Spleen (tissue), 11 donors: Measurements from ENCODE around the gene SPTBN1. TPM values are rescaled to one million over a fixed set of nuclear protein-coding genes. Genes with fewer than 3 reads are reported as not detected.

Experiments used
- DNase-seq: peaks from one replicate; pipeline ENCODE4 v3.0.0-alpha.2; 2020
- H3K27ac ChIP-seq, 8 donors: fragments of 200-600 bp; sonication (generic) in 7 of 8; 1 replicate in 4 of 8; 2 replicates in 4 of 8; pipeline versions ENCODE4 v1.5.0 to v1.8.0; 2016 to 2021; ENCODE audit warnings: inconsistent platforms in 4 of 8, mild to moderate bottlenecking in 4 of 8, moderate library complexity in 1 of 8
- H3K27me3 ChIP-seq, 7 donors: fragments of 200-600 bp; sonication (generic) in 6 of 7; replicated peaks in 1 of 7; 1 replicate in 4 of 7; 2 replicates in 3 of 7; pipeline versions ENCODE4 v1.5.0 to v1.8.0; 2016 to 2021; ENCODE audit warnings: inconsistent platforms in 3 of 7, mild to moderate bottlenecking in 1 of 7
- H3K36me3 ChIP-seq, 6 donors: fragments of 200-600 bp; sonication (generic) in 5 of 6; 1 replicate in 4 of 6; 2 replicates in 2 of 6; pipeline versions ENCODE4 v1.5.0 to v1.8.0; 2016 to 2021; ENCODE audit warnings: inconsistent platforms in 2 of 6
- H3K4me1 ChIP-seq, 6 donors: fragments of 200-600 bp; sonication (generic) in 5 of 6; 1 replicate in 3 of 6; 2 replicates in 3 of 6; pipeline versions ENCODE4 v1.5.0 to v1.8.0; 2016 to 2021; ENCODE audit warnings: inconsistent platforms in 3 of 6
- H3K4me3 ChIP-seq, 8 donors: fragments of 200-600 bp; sonication (generic) in 7 of 8; 1 replicate in 4 of 8; 2 replicates in 4 of 8; pipeline versions ENCODE4 v1.5.0 to v1.8.0; 2016 to 2021; ENCODE audit warnings: inconsistent platforms in 4 of 8, mild to moderate bottlenecking in 4 of 8, moderate library complexity in 2 of 8
- H3K9me3 ChIP-seq, 8 donors: fragments of 200-600 bp; sonication (generic) in 7 of 8; 1 replicate in 4 of 8; 2 replicates in 4 of 8; pipeline versions ENCODE4 v1.5.0 to v1.8.0; 2016 to 2021; ENCODE audit warnings: inconsistent platforms in 4 of 8
- POLR2A ChIP-seq, 3 donors: fragments of 450-650 bp; IDR thresholded peaks; one replicate each; pipeline ENCODE4 v1.5.1; 2017; ENCODE audit warnings: antibody characterized with exemption in 3 of 3, mild to moderate bottlenecking in 1 of 3
- POLR2AphosphoS5 ChIP-seq, 3 donors: sonication (generic); formaldehyde crosslinking; IDR thresholded peaks; one replicate each; pipeline ENCODE4 v1.5.1; 2017; ENCODE audit warnings: antibody characterized with exemption in 3 of 3
- WGBS, 5 donors: extraction: QIAGEN DNeasy Blood & Tissue Kit in 3 of 5; methylation state at CpG; one replicate each; pipeline versions ENCODE4 v1.1.5 to v1.1.7; 2013 to 2018; 5-methylcytosine and 5-hydroxymethylcytosine counted together
- intact Hi-C: fragments of 100-400 bp; cut with DNase I; formaldehyde crosslinking; loops from one replicate; pipeline ENCODE4 v1.15.0; 2023; ENCODE audit warnings: low total_unique reads
- polyA plus RNA-seq, 3 donors: library from polyadenylated mRNA; stranded (reverse); fragments of 200-250 nt; gene quantifications; one replicate each; pipeline ENCODE4 v1.2.1, GENCODE V29; 2013
- total RNA-seq, 7 donors: library from RNA; depleted of rRNA in 3 of 7; stranded (reverse); fragments of >200 nt in 3 of 7; fragmentation: NEBNext Ultra II Directional in 4 of 7; extraction: Animal tissue kit (Norgen Biotek cat#: 25700) in 4 of 7; gene quantifications; one replicate each; pipeline versions ENCODE4 v1.1.0 to v1.2.1, GENCODE V29; 2016 to 2021
- TF ChIP-seq, protein P1 (sequence below), 11 experiments: fragments of 200-600 bp in 7 of 11; fragments of 450-650 bp in 4 of 11; sonication (generic) in 4 of 11; IDR thresholded peaks in 8 of 11; conservative IDR thresholded peaks in 3 of 11; 1 replicate in 7 of 11; 2 replicates in 4 of 11; pipeline versions ENCODE4 v1.4.0 to v1.8.0; 2016 to 2021; ENCODE audit warnings: antibody characterized with exemption in 11 of 11, inconsistent platforms in 4 of 11, mild to moderate bottlenecking in 1 of 11
- donor health status: healthy with polysubstance abuse.
- donor health status: DM: no; HTN: no; CAD: no; lungs with moderate emphysema.
- donor health status: DM: no; HTN: no; CAD: no.
- donor health status: Bipolar disorder and iron deficiency.
- donor health status: healthy.
- donor health status: DM: no; HTN: no; CAD: no.
- donor health status: DM: yes; HTN: yes; CAD: no.

Gene SPTBN1
- total and polyA plus RNA-seq, 10 donors = 32.7 to 352 (median 269) TPM

DNA sequence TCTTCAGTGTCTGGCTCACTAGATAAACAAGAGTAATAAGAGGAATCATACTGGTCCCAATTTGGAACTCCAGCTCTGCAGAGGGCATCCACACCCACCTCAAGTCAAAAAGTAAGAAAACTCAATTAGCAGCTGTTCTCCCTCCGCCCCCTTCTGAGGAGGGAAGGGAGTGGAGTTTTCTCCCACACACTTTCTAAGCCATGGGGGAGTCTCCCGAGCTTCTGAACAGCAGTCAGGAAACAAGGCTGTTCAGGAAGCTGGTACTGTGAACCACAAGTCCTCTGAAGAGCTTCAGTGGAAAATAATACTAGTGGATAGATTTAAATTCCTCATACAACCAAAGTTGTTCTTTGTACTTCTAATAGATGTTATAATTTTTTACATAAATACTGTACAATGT is 32.9 kb upstream of the SPTBN1 start:
- WGBS, 5 donors = 28 to 48% (median 37%) methylated on average over 2 of the region's 2 CpGs
- DNase-seq = no peak
- Histone ChIP-seq H3K27me3 (peaks cover 0 to 4% (median 0%) of the 10 kb centered on the region in 7 donors), H3K36me3 (no peaks in the 10 kb centered on the region), H3K4me3 (no peak overlapping the region), H3K4me1 (peaks cover under 1 to 46% (median 16%) of the 10 kb centered on the region in 6 donors), H3K9me3 (peaks cover 0 to 7% (median 1%) of the 10 kb centered on the region in 8 donors), H3K27ac (peak overlapping the region in 6 of 8 donors; percentile 13 to 69 (median 48))
- TF ChIP-seq POLR2A (IDR thresholded peaks at IDR 0.05) (no peak), POLR2AphosphoS5 (IDR thresholded peaks at IDR 0.05) (no peak)
- TF ChIP-seq, protein P1, sequence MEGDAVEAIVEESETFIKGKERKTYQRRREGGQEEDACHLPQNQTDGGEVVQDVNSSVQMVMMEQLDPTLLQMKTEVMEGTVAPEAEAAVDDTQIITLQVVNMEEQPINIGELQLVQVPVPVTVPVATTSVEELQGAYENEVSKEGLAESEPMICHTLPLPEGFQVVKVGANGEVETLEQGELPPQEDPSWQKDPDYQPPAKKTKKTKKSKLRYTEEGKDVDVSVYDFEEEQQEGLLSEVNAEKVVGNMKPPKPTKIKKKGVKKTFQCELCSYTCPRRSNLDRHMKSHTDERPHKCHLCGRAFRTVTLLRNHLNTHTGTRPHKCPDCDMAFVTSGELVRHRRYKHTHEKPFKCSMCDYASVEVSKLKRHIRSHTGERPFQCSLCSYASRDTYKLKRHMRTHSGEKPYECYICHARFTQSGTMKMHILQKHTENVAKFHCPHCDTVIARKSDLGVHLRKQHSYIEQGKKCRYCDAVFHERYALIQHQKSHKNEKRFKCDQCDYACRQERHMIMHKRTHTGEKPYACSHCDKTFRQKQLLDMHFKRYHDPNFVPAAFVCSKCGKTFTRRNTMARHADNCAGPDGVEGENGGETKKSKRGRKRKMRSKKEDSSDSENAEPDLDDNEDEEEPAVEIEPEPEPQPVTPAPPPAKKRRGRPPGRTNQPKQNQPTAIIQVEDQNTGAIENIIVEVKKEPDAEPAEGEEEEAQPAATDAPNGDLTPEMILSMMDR (IDR thresholded peaks at IDR 0.05 in 8 of 11, conservative IDR thresholded peaks at IDR 0.05 in 3 of 11) = no peak
- intact Hi-C loops = no loop called here

DNA sequence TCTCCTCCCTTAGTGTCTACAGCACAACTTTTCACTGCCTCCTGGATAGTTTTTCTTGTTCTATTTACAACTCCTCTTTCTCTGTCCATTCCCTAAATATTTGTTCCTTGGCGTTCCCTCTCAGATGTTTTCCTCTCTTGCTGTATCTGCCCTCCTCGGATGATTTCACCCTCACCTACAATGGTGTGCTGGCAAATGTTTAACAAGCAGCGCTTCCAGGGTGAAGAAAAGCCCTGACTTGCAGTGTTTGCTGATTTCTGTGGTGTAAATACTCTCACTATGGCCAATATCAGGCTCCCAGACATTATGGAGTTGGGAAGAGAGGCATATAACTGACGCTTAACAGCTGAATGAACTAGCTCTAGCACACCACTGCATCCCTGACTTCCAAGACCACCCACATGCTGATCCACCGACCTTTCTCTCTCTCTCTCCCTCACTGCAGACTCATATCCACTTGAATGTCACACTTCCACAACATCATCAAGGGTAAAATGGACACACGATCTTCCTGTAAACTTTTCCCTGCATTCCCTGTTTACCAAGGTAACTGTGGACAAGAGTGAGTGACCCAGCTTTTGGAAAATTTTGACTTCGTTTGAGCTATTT is 31.5 kb upstream of the SPTBN1 start:
- no peak for DNase-seq
- Histone ChIP-seq H3K4me3 (no peak overlapping the region), H3K4me1 (peaks cover 3 to 48% (median 17%) of the 10 kb centered on the region in 6 donors), H3K9me3 (peaks cover 0 to 7% (median 1%) of the 10 kb centered on the region in 8 donors), H3K27me3 (peaks cover 0 to under 1% (median 0%) of the 10 kb centered on the region in 7 donors), H3K27ac (peak overlapping the region in 2 of 8 donors; percentile 34 to 69), H3K36me3 (no peaks in the 10 kb centered on the region)
- no peak for TF ChIP-seq POLR2AphosphoS5 (IDR thresholded peaks at IDR 0.05)
- no peak for TF ChIP-seq POLR2A (IDR thresholded peaks at IDR 0.05)
- TF ChIP-seq, protein P1 (IDR thresholded peaks at IDR 0.05 in 8 of 11, conservative IDR thresholded peaks at IDR 0.05 in 3 of 11) = no peak
- intact Hi-C loops = no loop called here
- 75 to 88% (median 85%) methylated on average over 7 of the region's 7 CpGs for WGBS, 5 donors

DNA sequence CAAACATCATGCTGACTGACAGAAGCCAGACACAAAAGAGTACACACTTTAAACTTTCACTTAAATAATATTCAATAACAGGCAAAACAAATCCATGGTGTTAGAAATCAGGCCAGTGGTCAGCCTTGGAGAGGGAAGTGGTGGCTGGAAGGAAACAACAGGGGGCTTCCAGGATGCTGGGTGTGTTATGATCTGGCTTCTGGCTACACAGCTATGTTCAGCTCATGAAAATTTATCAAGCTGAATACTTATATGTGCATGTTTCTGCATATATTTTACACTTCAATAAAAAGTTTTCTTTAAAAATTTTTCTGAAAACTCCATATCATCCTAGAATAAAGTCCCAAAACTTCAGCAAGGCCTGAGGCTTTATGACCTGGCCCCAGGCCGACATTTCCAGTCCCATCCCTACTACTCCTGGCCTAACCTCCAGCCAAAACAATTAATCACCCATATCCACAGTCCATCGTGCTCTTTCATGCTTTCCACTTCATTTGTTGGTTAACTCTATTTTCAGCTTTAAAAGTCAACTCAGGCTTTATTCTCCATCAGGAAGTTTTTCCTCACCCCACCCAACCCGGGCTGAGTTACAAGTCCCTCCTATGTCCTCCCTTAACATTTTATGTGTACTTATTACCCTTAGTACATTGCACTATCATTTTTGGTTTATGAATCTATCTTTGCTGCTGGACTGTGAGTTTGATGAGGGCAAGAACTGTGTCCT is 27.9 kb upstream of the SPTBN1 start:
- no peaks in the 10 kb centered on the region for H3K27me3 ChIP-seq
- H3K27ac ChIP-seq = peak overlapping the region; percentile 2 to 90 (median 76)
- intact Hi-C loops = no loop called here
- H3K4me3 ChIP-seq = no peak overlapping the region
- TF ChIP-seq, protein P1 (IDR thresholded peaks at IDR 0.05 in 8 of 11, conservative IDR thresholded peaks at IDR 0.05 in 3 of 11) = no peak
- TF ChIP-seq POLR2AphosphoS5 (IDR thresholded peaks at IDR 0.05) (no peak), POLR2A (IDR thresholded peaks at IDR 0.05) (no peak)
- WGBS, 5 donors = 37 to 59% (median 53%) methylated on average over 3 of the region's 3 CpGs
- DNase-seq = no peak
- no peaks in the 10 kb centered on the region for H3K36me3 ChIP-seq
- H3K4me1 ChIP-seq = peaks cover 0 to 42% (median 24%) of the 10 kb centered on the region in 6 donors
- no peaks in the 10 kb centered on the region for H3K9me3 ChIP-seq

DNA sequence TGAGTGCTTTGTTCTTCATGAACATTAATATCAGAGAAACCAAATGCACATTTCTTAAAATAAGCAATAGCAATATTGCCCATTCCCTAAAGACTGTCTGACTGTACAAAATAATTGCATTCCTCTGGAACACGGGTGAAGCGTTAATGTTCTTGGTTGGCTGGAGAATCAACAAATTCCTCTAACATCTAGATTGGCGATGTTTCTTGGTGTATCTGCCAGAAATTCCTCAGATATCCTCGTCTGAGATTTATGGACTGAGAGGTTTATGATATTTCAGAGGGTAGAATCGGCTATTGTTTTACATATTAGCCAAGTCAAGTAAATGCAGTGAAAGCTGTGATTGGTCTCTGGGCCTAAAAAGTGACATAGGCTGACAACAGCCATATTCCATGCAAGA is 27.1 kb upstream of the SPTBN1 start:
- TF ChIP-seq POLR2AphosphoS5 (IDR thresholded peaks at IDR 0.05) (no peak), POLR2A (IDR thresholded peaks at IDR 0.05) (no peak)
- TF ChIP-seq, protein P1 (IDR thresholded peaks at IDR 0.05 in 8 of 11, conservative IDR thresholded peaks at IDR 0.05 in 3 of 11) = no peak
- no peak for DNase-seq
- Histone ChIP-seq H3K27me3 (no peaks in the 10 kb centered on the region), H3K36me3 (no peaks in the 10 kb centered on the region), H3K9me3 (no peaks in the 10 kb centered on the region), H3K4me3 (no peak overlapping the region), H3K27ac (peak overlapping the region in 7 of 8 donors; percentile 17 to 90 (median 81)), H3K4me1 (peaks cover 0 to 38% (median 22%) of the 10 kb centered on the region in 6 donors)
- intact Hi-C loops = no loop called here
- 75 to 86% (median 82%) methylated on average over 5 of the region's 5 CpGs for WGBS, 5 donors
